ENCODE measurements around the gene PLEKHA5.

Gene PLEKHA5

GRCh38 chr12:19423166-19423930 lies 293.8 kb downstream of the PLEKHA5 start:
- H3K27ac ChIP-seq = no peak overlapping the region
- no peak for DNase-seq (ENCODE audit: low spot score)
- H3K4me3 ChIP-seq = no peak overlapping the region
- no peak for TF ChIP-seq CTCF (IDR thresholded peaks at IDR 0.05)

All from coronary artery (tissue), 2 donors.